MCF 10A (cell line): ENCODE measurements around the gene GALM. TPM values are rescaled to one million over a fixed set of nuclear protein-coding genes. Genes with fewer than 3 reads are reported as not detected.

Experiments
- BruUV-seq: library from RNA; stranded (reverse); fragments of 400-500 nt; replicated peaks from 2 replicates; lab custom pipeline; 2021; lab: Mats Ljungman, UMichigan
- CTCF ChIA-PET: fragments of 300-600 bp; sonication (Branson Sonifier 250); formaldehyde crosslinking; extraction: SDS; loops from one replicate; lab custom pipeline; 2021; ENCODE audit warnings: antibody characterized with exemption, inconsistent platforms; lab: Yijun Ruan, JAX
- POLR2A ChIA-PET: fragments of 300-600, 350-650 bp; sonication (Branson Sonifier 250); formaldehyde crosslinking; extraction: SDS; loops from one replicate; lab custom pipeline; 2020; ENCODE audit warnings: antibody characterized with exemption, inconsistent platforms; lab: Yijun Ruan, JAX
- DNase-seq: peaks from one replicate; pipeline ENCODE4 v3.0.0-alpha.2; 2018; ENCODE audit not compliant: unreplicated experiment
- H3K27ac Mint-ChIP-seq: one replicate; pipeline ENCODE4 v1.8.0; 2022; ENCODE audit warnings: mild to moderate bottlenecking, low read depth, mixed read lengths; ENCODE audit not compliant: unreplicated experiment
- H3K27me3 Mint-ChIP-seq: one replicate; pipeline ENCODE4 v1.8.0; 2022; ENCODE audit warnings: mixed read lengths; ENCODE audit not compliant: insufficient read depth, unreplicated experiment
- H3K36me3 Mint-ChIP-seq: one replicate; pipeline ENCODE4 v1.8.0; 2022; ENCODE audit warnings: mild to moderate bottlenecking, moderate library complexity, mixed read lengths; ENCODE audit not compliant: insufficient read depth, unreplicated experiment
- H3K4me1 Mint-ChIP-seq: one replicate; pipeline ENCODE4 v1.8.0; 2022; ENCODE audit warnings: mixed read lengths; ENCODE audit not compliant: insufficient read depth, unreplicated experiment
- H3K4me3 Mint-ChIP-seq: one replicate; pipeline ENCODE4 v1.8.0; 2022; ENCODE audit warnings: mild to moderate bottlenecking, moderate library complexity, mixed read lengths; ENCODE audit not compliant: unreplicated experiment
- H3K9me3 Mint-ChIP-seq: one replicate; pipeline ENCODE4 v1.8.0; 2022; ENCODE audit warnings: mixed read lengths; ENCODE audit not compliant: unreplicated experiment
- CTCF ChIP-seq: fragments of 200-600 bp; IDR thresholded peaks from one replicate; pipeline ENCODE4 v1.8.0; 2022; ENCODE audit warnings: antibody characterized with exemption, mild to moderate bottlenecking; ENCODE audit not compliant: unreplicated experiment
- intact Hi-C: fragments of 100-400 bp; cut with micrococcal nuclease; formaldehyde crosslinking; loops from 2 replicates; pipeline ENCODE4 v1.14.1; 2022
- total RNA-seq: library from RNA; stranded (reverse); gene quantifications from 2 replicates; pipeline ENCODE4 v1.2.3, GENCODE V29; 2022

The GALM gene
- total RNA-seq, 1 experiment from 2014 or later, result not detected

GRCh38 chr2:38742797-38743559 is 77.1 kb downstream of the GALM start:
- Mint-ChIP-seq H3K27ac (no peak overlapping the region), H3K9me3 (peaks cover 8% of the 10 kb centered on the region), H3K4me1 (peaks cover 16% of the 10 kb centered on the region), H3K36me3 (peaks cover 91% of the 10 kb centered on the region), H3K27me3 (no peaks in the 10 kb centered on the region), H3K4me3 (no peak overlapping the region)
- no peak for DNase-seq
- ChIA-PET CTCF (interaction anchor here (0.6 to 2.7 kb wide), 8 partner anchors 8 to 179 kb away, joined by 3 to 16 read pairs (median 5); partner anchors contain the start of gene SRSF7), POLR2A (interaction anchor here (0.5 to 2.5 kb wide), 5 partner anchors 8 to 769 kb away, joined by 3 to 11 read pairs (median 4); partner anchors contain the start of gene SRSF7)
- BruUV-seq, result no TSS peak
- intact Hi-C loops, result loop anchor here (5.0 kb wide), 1 partner anchor 206 kb away; no protein-coding TSS in a partner anchor
- TF ChIP-seq CTCF, result no peak

- Mint-ChIP-seq H3K27ac (no peak overlapping the region), H3K36me3 (peaks cover 91% of the 10 kb centered on the region), H3K4me3 (no peak overlapping the region), H3K27me3 (no peaks in the 10 kb centered on the region), H3K4me1 (peaks cover 25% of the 10 kb centered on the region), H3K9me3 (peaks cover 7% of the 10 kb centered on the region)
- BruUV-seq, result no TSS peak
- CTCF ChIA-PET, result interaction anchor here (0.6 to 2.2 kb wide), 8 partner anchors 9 to 428 kb away, joined by 3 to 15 read pairs (median 3); no protein-coding TSS in a partner anchor
- no peak for DNase-seq
- intact Hi-C loops, result loop anchor here (5.0 kb wide), 1 partner anchor 207 kb away; no protein-coding TSS in a partner anchor
- POLR2A ChIA-PET, result interaction anchor here (0.5 to 1.9 kb wide), 6 partner anchors 9 to 202 kb away, joined by 3 to 8 read pairs (median 4); partner anchors contain the start of gene HNRNPLL
- no peak for TF ChIP-seq CTCF
Measured at GRCh38 chr2:38743672-38744398, 77.9 kb downstream of the GALM start.

- H3K27me3 Mint-ChIP-seq, result no peaks in the 10 kb centered on the region
- no peak for TF ChIP-seq CTCF
- peaks cover 25% of the 10 kb centered on the region for H3K4me1 Mint-ChIP-seq
- ChIA-PET CTCF (interaction anchor here (0.6 to 2.2 kb wide), 6 partner anchors 12 to 428 kb away, joined by 3 to 15 read pairs (median 3); no protein-coding TSS in a partner anchor), POLR2A (interaction anchor here (0.7 to 1.9 kb wide), 4 partner anchors 10 to 194 kb away, joined by 3 to 8 read pairs (median 4); partner anchors contain the start of gene HNRNPLL)
- intact Hi-C loops, result loop anchor here (5.0 kb wide), 1 partner anchor 207 kb away; no protein-coding TSS in a partner anchor
- DNase-seq, result no peak
- no TSS peak for BruUV-seq
- H3K36me3 Mint-ChIP-seq, result peaks cover 91% of the 10 kb centered on the region
- no peak overlapping the region for H3K4me3 Mint-ChIP-seq
- peaks cover 2% of the 10 kb centered on the region for H3K9me3 Mint-ChIP-seq
- no peak overlapping the region for H3K27ac Mint-ChIP-seq
Measured at GRCh38 chr2:38744399-38744780, 78.5 kb downstream of the GALM start.
